Measurements from ENCODE around the gene DLG1.

Gene DLG1

DNA sequence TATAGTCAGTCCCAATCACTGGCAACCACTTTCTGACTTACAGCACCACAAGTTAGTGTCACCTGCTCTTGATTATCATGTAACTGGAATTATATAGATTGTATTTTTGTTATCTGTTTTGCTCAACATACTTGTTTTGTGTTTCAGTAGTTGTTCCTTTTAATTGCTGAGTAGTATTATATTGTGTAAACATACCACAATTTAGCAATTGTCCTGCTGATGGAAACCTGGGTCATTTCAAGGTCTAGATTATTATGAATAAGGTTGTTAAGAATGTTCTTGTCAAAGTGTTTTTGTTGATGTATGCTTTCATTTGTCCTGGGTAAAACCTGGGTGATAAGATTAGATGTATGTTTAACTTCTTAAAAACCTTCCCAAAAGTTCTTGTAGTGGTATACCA, 186.7 kb downstream of the DLG1 start:
- ChIA-PET CTCF (interaction anchor here (0.9 kb wide), 1 partner anchor 67 kb away, joined by 3 read pairs; no protein-coding TSS in a partner anchor), POLR2A (no interaction called here)
- DNase-seq (ENCODE audit: extremely low spot score): no peak
- TF ChIP-seq, protein P1, sequence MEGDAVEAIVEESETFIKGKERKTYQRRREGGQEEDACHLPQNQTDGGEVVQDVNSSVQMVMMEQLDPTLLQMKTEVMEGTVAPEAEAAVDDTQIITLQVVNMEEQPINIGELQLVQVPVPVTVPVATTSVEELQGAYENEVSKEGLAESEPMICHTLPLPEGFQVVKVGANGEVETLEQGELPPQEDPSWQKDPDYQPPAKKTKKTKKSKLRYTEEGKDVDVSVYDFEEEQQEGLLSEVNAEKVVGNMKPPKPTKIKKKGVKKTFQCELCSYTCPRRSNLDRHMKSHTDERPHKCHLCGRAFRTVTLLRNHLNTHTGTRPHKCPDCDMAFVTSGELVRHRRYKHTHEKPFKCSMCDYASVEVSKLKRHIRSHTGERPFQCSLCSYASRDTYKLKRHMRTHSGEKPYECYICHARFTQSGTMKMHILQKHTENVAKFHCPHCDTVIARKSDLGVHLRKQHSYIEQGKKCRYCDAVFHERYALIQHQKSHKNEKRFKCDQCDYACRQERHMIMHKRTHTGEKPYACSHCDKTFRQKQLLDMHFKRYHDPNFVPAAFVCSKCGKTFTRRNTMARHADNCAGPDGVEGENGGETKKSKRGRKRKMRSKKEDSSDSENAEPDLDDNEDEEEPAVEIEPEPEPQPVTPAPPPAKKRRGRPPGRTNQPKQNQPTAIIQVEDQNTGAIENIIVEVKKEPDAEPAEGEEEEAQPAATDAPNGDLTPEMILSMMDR (IDR thresholded peaks at IDR 0.05; ENCODE audit: control extremely low read depth, extremely low read depth, low read depth, missing control alignments): no peak

DNA sequence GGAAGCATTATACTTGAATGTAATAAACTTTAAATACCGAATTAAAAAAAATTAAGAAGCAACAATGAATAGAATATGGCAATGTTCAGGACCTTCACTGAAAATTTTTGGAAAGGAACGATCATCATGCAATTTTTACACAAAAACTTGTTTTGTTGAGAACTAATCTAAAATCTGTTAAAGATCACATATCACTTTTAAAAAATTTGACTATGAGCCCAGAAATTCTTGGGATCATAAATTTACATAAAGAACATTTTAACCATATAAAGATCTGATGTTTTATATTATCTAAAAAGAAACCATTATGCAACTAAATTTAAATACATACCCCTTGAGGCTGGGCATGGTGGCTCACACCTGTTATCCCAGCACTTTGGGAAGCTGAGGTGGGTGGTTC, 192.6 kb downstream of the DLG1 start:
- TF ChIP-seq, protein P1 (IDR thresholded peaks at IDR 0.05; ENCODE audit: control extremely low read depth, extremely low read depth, low read depth, missing control alignments): no peak
- DNase-seq (ENCODE audit: extremely low spot score): no peak
- POLR2A ChIA-PET: no interaction called here
- CTCF ChIA-PET: no interaction called here

DNA sequence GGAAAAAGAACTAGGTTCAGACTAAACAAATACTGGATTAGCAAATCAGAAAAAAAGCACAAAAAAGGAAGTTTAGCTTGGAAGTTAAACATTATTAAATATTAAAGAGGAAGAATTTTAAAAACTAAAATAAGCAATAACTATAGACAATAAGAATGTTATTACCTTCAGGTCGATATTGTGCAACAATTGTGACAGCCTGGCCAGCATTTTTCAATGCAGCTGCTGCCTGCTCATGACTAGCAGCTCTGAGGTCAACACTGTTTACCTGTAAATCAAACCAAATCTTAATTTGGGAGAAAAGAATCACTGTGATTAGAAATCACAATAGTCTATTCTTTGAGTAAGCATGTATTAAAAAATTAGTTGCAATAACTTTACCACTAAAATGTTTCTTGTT, 193.7 kb downstream of the DLG1 start:
- no peak for DNase-seq (ENCODE audit: extremely low spot score)
- ChIA-PET CTCF (interaction anchor here (1.0 to 1.5 kb wide), 3 partner anchors 17 to 74 kb away, joined by 3 to 6 read pairs (median 5); no protein-coding TSS in a partner anchor), POLR2A (no interaction called here)
- TF ChIP-seq, protein P1 (IDR thresholded peaks at IDR 0.05; ENCODE audit: control extremely low read depth, extremely low read depth, low read depth, missing control alignments): no peak

DNA sequence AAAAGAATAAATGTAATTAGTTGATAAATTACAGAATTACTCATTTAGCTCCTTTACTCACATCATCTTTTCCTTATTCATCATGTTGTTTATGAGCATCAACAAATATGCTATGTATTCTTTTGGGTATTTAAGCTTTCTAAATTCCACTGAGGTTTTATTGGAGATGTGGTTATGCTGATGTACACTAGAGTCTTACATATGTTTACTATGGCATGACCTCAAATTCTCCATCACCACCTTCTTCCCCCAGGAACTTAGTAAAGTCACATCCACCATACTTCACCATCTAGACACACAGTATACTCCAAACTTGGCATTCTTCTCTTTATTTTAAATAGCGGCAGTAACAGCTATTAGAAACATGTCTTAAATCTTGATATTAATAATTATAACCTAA, 194.6 kb downstream of the DLG1 start:
- TF ChIP-seq, protein P1 (IDR thresholded peaks at IDR 0.05; ENCODE audit: control extremely low read depth, extremely low read depth, low read depth, missing control alignments): no peak
- CTCF ChIA-PET: interaction anchor here (1.0 to 1.5 kb wide), 2 partner anchors 16 to 41 kb away, joined by 3 to 6 read pairs; no protein-coding TSS in a partner anchor
- DNase-seq (ENCODE audit: extremely low spot score): no peak
- POLR2A ChIA-PET: no interaction called here

DNA sequence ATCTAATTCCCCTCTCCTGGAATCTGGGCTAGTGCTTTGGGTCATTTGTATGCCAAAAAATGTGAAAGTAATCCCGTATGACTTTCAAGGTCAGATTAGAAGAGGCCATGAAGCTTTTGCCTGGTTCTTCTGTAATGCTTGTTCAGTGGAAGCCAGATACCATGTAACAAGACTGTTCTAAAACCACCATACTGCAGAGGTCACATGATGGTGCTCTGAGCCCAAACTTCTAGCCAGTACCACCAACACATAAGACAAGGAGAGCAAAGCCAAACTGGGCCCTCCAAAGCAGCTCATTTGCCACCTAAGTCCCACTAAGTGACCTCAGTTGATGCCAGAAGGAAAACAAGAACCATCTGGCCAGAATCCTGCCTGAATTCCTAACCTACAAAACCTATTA, 204.5 kb downstream of the DLG1 start:
- DNase-seq (ENCODE audit: extremely low spot score): no peak
- POLR2A ChIA-PET: no interaction called here
- TF ChIP-seq, protein P1 (IDR thresholded peaks at IDR 0.05; ENCODE audit: control extremely low read depth, extremely low read depth, low read depth, missing control alignments): no peak
- CTCF ChIA-PET: interaction anchor here (1.2 kb wide), 1 partner anchor 12 kb away, joined by 3 read pairs; no protein-coding TSS in a partner anchor

DNA sequence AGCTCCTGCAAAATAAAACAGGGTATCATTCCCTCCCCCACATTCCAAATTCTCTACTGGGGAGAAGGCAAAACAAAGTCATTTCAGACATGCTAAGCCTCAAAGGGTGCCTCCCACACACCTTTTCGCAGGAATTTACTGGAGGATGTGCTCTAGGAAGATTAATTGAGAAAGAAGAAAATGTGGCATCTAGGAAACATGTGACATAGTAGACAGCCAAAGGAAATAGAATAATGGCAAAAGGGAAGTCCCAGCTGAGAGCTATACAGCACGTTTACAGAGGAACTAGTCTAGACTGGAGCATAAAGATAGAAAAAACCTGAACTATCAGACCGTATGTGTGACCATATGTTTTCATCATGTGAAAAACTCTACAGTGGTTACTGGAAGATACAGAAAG, 210.0 kb downstream of the DLG1 start:
- POLR2A ChIA-PET: no interaction called here

More for the DNA sequence above, 210.0 kb downstream of the DLG1 start:
- DNase-seq (ENCODE audit: extremely low spot score): no peak
- TF ChIP-seq, protein P1 (IDR thresholded peaks at IDR 0.05; ENCODE audit: control extremely low read depth, extremely low read depth, low read depth, missing control alignments): no peak
- CTCF ChIA-PET: interaction anchor here (1.0 to 1.8 kb wide), 3 partner anchors 12 to 38 kb away, joined by 3 to 6 read pairs (median 4); no protein-coding TSS in a partner anchor

Measured in GM10248 (cell line).